Activated CD4-positive, alpha-beta T cell treated with anti-CD3 and anti-CD28 coated beads for 1 hour (primary cell): Measurements from ENCODE around the gene FAM83F.

Experiments used
- DNase-seq: peaks from one replicate; pipeline ENCODE4 v3.0.0-alpha.2; 2020

FAM83F gene

GRCh38 chr22:40076702-40077645 is 82.2 kb downstream of the FAM83F start:
- DNase-seq: no peak

DNA sequence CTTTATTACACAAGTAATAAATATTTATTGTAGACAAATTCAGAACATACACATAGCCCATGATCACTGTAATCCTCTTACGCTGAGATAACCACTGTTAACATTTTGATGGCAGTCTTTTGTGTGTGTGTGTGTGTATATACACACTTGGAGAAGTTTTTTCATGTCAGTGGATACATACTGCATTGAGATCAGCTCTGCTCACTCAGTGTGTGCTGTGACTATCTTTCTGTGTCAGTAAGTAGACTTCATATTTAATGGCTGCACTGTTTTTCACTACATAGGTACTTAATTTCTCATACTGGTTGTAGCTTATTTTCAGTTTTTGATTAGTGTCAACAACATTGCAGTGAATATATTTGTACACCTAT is 82.9 kb downstream of the FAM83F start:
- DNase-seq: no peak

- DNase-seq: no peak
Observed at GRCh38 chr22:40081662-40082061, 86.9 kb downstream of the FAM83F start.

DNA sequence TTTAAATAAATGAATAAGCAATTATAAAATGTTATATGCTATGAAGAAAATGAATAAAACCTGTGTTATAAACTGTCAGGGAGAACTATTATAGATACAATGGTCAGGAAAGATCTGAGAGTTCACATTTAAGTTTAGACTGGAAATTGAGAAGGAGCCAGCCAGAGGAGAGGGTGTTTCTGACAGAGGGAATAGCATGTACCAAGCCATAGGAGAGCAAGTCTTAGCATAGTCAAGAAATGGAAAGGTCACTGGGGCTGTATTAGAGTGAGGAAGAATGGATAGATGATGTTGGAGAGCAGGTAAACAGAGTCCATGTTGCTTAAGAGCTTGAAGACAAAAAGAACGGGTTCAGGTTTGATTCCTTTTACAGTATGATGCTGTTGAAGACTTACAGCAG is 87.4 kb downstream of the FAM83F start:
- no peak for DNase-seq

DNA sequence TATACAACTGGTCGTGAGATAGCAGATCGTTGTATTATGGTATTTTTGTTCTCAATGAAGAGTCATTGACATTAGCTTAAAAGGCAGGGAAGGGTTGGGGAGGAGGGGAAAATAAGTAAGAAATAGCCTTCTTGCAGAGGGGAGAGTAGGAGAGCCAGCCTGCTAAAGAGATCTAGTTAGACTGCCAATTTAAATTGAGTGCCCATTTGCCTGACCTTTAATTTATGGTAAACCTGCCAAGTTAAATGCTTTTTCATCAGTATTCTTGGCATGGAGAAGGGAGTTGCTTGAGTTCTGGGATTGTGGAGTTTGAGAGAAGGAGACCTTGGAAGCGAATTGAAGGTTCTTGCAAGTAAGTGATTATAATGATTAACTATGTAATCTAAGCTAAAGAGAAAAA is 89.0 kb downstream of the FAM83F start:
- no peak for DNase-seq

GRCh38 chr22:40084246-40084645 is 89.5 kb downstream of the FAM83F start:
- no peak for DNase-seq

DNA sequence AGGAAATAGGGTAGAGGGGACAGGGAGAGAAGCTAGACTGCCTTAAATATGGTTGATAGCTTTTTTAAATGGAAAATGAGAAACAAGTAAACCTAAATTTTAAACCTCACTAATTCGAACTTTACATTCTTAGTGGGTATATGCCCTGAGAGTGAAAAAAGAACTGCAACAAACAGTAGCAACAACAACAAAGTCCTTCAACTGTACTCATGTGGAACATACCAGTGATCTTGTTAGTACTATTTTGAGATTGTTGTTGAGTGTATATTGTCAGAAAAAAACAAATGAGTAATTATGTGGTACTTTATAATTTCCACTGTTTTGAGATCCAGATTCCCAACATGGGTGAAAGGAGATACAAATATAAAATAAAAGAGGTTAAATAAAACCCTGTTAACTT is 94.1 kb downstream of the FAM83F start:
- no peak for DNase-seq
